GM18507 (cell line): ENCODE results near the gene C11orf52.

Experiments used
- DNase-seq: peaks from one replicate; pipeline ENCODE4 v3.0.0; 2011; ENCODE audit warnings: low read depth; ENCODE audit not compliant: insufficient read length; ENCODE audit errors: extremely low spot score
- FAIRE-seq: peaks from 2 replicates; lab custom pipeline; 2011; peaks lifted over from hg19 to GRCh38; lab: Jason Lieb, UNC

Gene C11orf52

DNA sequence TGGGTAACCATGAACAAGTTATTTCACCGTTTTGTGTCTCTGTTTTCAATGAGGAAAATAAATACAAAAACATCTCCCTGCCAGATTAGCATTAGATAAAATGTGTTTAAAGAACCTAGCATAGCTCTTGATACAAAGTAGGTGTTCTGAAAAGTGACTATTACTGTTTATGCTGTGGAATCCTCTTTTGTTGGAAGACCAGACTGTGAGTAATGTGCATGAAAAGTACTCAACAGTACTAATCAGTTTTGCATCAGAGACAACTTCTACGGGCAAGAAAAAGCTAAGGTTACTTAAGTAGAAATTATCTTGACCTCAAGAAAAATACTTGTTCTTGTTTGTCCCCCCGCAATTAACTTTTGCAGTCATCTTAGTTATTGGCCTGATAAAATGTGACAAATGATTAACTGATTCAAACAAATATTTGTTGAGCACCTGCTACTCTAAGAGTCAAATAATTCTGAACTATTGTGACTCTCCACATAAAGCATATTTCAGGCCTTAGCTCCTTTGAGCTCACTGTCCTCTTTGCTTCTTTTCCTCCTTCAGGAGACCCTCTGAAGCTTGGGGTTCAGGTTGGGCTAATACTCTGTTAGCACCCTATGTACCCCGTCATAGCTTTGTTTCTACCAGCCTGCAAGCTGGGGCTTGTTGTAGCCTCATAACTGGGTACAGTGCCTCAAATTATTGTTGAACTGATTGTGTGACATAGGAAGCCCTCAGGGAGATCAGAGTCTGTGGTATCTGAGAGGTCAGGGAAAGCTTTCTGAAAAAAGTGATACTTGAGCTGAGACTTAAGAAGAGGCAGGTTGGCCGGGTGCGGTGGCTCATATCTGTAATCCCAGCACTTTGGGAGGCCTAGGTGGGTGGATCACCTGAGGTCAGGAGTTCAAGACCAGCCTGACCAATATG lies 42.9 kb downstream of the C11orf52 start:
- FAIRE-seq (no peak), DNase-seq (no peak)

DNA sequence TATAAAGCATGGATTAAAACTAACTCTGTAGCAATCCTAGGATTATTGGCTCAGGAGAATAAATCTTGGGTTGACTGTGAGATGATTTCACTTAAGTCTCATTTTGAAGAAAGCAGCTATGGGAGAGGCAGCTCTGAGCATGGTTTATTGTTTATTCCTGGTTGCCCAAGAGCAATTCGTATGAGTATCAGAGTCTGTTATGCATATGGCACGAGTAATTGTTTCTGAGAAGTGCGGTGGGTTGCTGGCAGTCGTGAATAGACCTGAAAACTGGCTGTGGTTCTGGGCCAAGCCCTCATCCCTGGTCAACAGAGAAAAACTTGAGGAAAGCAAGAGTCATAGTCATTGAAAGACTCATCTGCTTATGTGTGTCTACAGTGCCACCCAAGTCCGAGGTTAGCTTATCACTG lies 45.2 kb downstream of the C11orf52 start:
- FAIRE-seq (no peak), DNase-seq (no peak)

DNA sequence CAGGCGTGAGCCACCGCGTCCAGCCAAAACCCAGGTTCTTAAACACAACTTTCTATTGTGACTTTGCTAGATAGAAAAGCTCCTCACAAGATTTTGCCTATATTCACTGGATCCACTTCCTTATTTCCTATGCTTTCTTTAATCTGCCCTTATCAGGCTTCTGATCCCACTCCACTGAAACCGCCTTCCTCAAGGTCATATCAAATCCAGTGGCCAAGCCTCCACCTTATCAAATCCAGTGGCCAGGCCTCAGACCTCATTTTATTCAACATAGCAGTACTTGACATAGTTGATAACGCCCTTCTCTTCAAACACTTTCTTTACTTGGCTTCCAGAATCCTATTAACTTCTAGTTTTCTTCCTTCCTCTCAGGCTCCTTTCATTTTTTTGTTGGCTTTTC lies 48.0 kb downstream of the C11orf52 start:
- no peak for DNase-seq
- FAIRE-seq = no peak

DNA sequence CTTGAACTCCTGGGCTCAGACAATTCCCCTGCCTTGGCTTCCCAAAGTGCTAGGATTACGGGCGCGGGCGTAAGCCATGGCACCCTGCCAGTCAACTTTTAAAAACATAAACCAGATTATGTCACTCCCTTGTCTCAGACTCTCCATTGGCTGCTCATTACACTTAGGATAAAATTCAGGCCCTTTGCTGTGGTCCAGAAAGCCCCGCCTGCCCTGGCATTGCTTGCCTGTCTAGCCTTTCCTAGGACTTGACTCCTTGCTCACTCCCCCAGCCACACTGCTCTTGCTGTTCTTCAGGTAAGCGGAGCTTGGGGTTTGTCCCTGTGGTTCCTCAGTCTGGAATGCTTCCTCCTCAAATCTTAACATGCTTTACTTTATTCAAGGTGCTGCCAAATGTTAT lies 48.9 kb downstream of the C11orf52 start:
- no peak for DNase-seq
- no peak for FAIRE-seq

- FAIRE-seq (no peak), DNase-seq (no peak)
Measured at GRCh38 chr11:111969344-111969743, 50.6 kb downstream of the C11orf52 start.

DNA sequence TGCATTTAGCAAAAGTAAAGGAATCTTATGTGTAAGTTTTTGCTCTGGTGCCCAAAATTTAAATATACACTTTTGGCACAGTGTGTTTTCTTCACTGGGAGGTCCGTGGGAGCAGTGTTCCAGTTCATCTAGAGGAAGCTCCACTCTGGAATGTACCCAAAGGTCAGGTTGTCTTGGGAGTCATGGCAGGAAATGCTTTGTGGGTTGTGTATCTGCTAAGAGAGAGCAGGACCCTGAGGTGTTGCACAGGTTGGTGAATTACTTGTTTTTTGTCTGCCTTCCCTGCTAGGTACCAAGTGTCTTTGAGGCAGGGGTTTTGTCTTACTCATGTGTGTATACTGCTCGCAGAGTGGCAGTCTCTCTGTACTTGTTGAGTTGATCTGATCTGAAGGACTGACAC lies 55.7 kb downstream of the C11orf52 start:
- FAIRE-seq (no peak), DNase-seq (no peak)

DNA sequence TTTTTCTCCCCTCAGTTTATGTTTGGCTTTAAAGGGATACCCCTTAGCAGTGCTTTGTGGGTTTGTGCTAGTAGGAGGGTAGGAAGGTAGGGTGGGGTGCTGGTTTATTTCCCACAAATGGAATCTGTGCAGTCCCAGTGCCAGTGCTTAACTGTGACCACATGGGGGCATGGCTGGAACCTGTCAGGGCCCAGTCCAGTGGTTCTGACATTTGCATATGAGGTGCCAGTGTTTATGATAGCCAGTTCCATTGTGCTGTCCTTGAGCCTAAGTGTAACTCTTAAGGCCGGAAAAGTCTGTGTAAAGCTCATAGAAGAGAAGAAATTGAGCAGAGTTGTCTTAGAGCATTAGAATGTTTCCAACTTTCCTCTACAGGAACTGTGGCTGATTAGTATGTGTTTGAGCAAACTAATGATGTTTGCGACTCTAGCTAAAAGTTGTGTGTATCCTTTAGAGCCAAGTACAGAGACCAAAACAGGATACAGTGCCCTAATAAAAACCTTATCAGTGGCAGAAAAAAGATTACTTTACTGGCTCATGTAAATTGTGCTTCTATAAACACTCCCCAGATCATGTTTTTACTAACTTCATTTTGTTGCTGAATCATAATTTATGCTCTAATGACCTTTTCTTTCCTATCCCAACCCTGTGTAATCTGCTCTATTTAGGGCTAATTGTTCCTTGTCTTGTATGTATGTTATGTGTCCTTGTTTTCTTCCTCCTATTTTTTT lies 56.5 kb downstream of the C11orf52 start:
- no peak for FAIRE-seq
- no peak for DNase-seq

- FAIRE-seq (no peak), DNase-seq (no peak)
Measured at GRCh38 chr11:111976119-111976766, 57.5 kb downstream of the C11orf52 start.
